NCI-H82 treated with DMSO at 0.1 percent for 48 hours (cell line): ENCODE data around the gene SUN1.
"Not testable (repeated sequence)": the region's sequence is repeated elsewhere in the genome, so short reads cannot be mapped to it uniquely, and the experiment has no call there.

Source experiments
- DNase-seq: peaks from one replicate; lab custom pipeline; 2025; ENCODE audit not compliant: unreplicated experiment; lab: John Stamatoyannopoulos, UW

The SUN1 gene

GRCh38 chr7:903921-904755 is 71.9 kb downstream of the SUN1 start:
- no peak for DNase-seq

- no peak for DNase-seq
These were observed 72.6 kb downstream of the SUN1 start for GRCh38 chr7:904847-905246.

GRCh38 chr7:906776-907157 is 74.5 kb downstream of the SUN1 start:
- DNase-seq: no peak

- no peak for DNase-seq
These were observed 75.1 kb downstream of the SUN1 start for GRCh38 chr7:907158-907980.

- DNase-seq: no peak
These were observed 75.9 kb downstream of the SUN1 start for GRCh38 chr7:908159-908581.

- DNase-seq: not testable (repeated sequence)
These were observed 76.5 kb downstream of the SUN1 start for GRCh38 chr7:908591-909357.

- DNase-seq: no peak
These were observed 77.4 kb downstream of the SUN1 start for GRCh38 chr7:909358-910329.

- DNase-seq: no peak
These were observed 78.2 kb downstream of the SUN1 start for GRCh38 chr7:910441-910861.

- no peak for DNase-seq
These were observed 78.7 kb downstream of the SUN1 start for GRCh38 chr7:910931-911431.

GRCh38 chr7:911791-912480 is 79.7 kb downstream of the SUN1 start:
- no peak for DNase-seq

- no peak for DNase-seq
These were observed 81.7 kb downstream of the SUN1 start for GRCh38 chr7:913736-914520.

GRCh38 chr7:914521-915194 is 82.4 kb downstream of the SUN1 start:
- no peak for DNase-seq

GRCh38 chr7:915291-916218 is 83.3 kb downstream of the SUN1 start:
- DNase-seq: no peak

- DNase-seq: no peak
These were observed 84.1 kb downstream of the SUN1 start for GRCh38 chr7:916291-916941.

GRCh38 chr7:917255-918117 is 85.2 kb downstream of the SUN1 start:
- DNase-seq: no peak

GRCh38 chr7:918118-918425 is 85.8 kb downstream of the SUN1 start:
- DNase-seq: no peak
